IMR-90 (cell line): Measurements from ENCODE around the gene TARBP2. TPM values are rescaled to one million over a fixed set of nuclear protein-coding genes. Genes with fewer than 3 reads are reported as not detected.

Experiments
- ATAC-seq: fragments of 200-7000 bp; cut with Tn5 transposase; 2 replicates; pipeline ENCODE4 v1.9.1; 2020; ENCODE audit warnings: low read depth, mild to moderate bottlenecking, moderate library complexity
- BruUV-seq: library from RNA; stranded (reverse); fragments of 400-500 nt; replicated peaks from 2 replicates; lab custom pipeline; 2021; lab: Mats Ljungman, UMichigan
- CTCF ChIA-PET: fragments of 300-600 bp; formaldehyde crosslinking; extraction: SDS; loops from one replicate; lab custom pipeline; 2021; ENCODE audit warnings: antibody characterized with exemption; lab: Yijun Ruan, JAX
- POLR2A ChIA-PET: fragments of 300-600 bp; sonication (Branson Sonifier 250); formaldehyde crosslinking; loops from one replicate; lab custom pipeline; 2022; ENCODE audit warnings: antibody characterized with exemption; ENCODE audit not compliant: unreplicated experiment; lab: Charles Lee
- DNase-seq: peaks from one replicate; pipeline ENCODE4 v3.0.0; 2013
- H2AFZ ChIP-seq: replicated peaks from 2 replicates; pipeline ENCODE3; 2013; ENCODE audit warnings: low read length, mild to moderate bottlenecking; ENCODE audit not compliant: poor library complexity
- H2AK5ac ChIP-seq: 2 replicates; pipeline ENCODE4 v1.6.1; 2013; ENCODE audit warnings: low read depth, low read length, inconsistent platforms
- H2AK9ac ChIP-seq: replicated peaks from 2 replicates; pipeline ENCODE3; 2013; ENCODE audit warnings: mild to moderate bottlenecking, low read depth, low read length, moderate library complexity; ENCODE audit not compliant: poor library complexity
- H2BK120ac ChIP-seq: 2 replicates; pipeline ENCODE4 v1.6.1; 2013; ENCODE audit warnings: low read depth, low read length, inconsistent platforms
- H2BK15ac ChIP-seq: 3 replicates; pipeline ENCODE4 v1.6.1; 2013; ENCODE audit warnings: low read depth, low read length, inconsistent platforms
- H2BK20ac ChIP-seq: 2 replicates; pipeline ENCODE4 v1.6.1; 2013; ENCODE audit warnings: low read depth, mild to moderate bottlenecking, inconsistent platforms, low read length, moderate library complexity
- H2BK5ac ChIP-seq: 2 replicates; pipeline ENCODE4 v1.6.1; 2013; ENCODE audit warnings: mild to moderate bottlenecking, low read depth, low read length, inconsistent platforms; ENCODE audit not compliant: poor library complexity, severe bottlenecking
- H3K14ac ChIP-seq: replicated peaks from 2 replicates; pipeline ENCODE4 v1.6.1; 2013; ENCODE audit warnings: low read depth, low read length, inconsistent platforms
- H3K18ac ChIP-seq: 2 replicates; pipeline ENCODE4 v1.6.1; 2013; ENCODE audit warnings: low read depth, low read length, control low read depth
- H3K23ac ChIP-seq: 2 replicates; pipeline ENCODE4 v1.6.1; 2013; ENCODE audit warnings: low read depth, low read length, inconsistent platforms
- H3K27ac ChIP-seq: 2 replicates; pipeline ENCODE4 v1.5.1; 2013; ENCODE audit warnings: mild to moderate bottlenecking, control low read depth, low read length; ENCODE audit not compliant: insufficient read depth
- H3K27me3 ChIP-seq: 2 replicates; pipeline ENCODE4 v1.6.1; 2013; ENCODE audit warnings: low read length; ENCODE audit not compliant: control insufficient read depth, insufficient read depth
- H3K36me3 ChIP-seq: 2 replicates; pipeline ENCODE4 v1.6.1; 2013; ENCODE audit warnings: low read length, mixed read lengths; ENCODE audit not compliant: control insufficient read depth, insufficient read depth
- H3K4ac ChIP-seq: 2 replicates; pipeline ENCODE4 v1.6.1; 2013; ENCODE audit warnings: low read depth, low read length, inconsistent platforms
- H3K4me1 ChIP-seq: 2 replicates; pipeline ENCODE4 v1.6.1; 2013; ENCODE audit warnings: low read length, mixed read lengths; ENCODE audit not compliant: control insufficient read depth, insufficient read depth
- H3K4me2 ChIP-seq: 2 replicates; pipeline ENCODE4 v1.6.1; 2013; ENCODE audit warnings: low read depth, mild to moderate bottlenecking, control low read depth, low read length, moderate library complexity
- H3K4me3 ChIP-seq: 2 replicates; pipeline ENCODE4 v1.5.1; 2013; ENCODE audit warnings: low read depth, mild to moderate bottlenecking, control low read depth, low read length, moderate library complexity; ENCODE audit not compliant: insufficient read depth
- H3K56ac ChIP-seq: 2 replicates; pipeline ENCODE4 v1.6.1; 2013; ENCODE audit warnings: low read length, inconsistent platforms; ENCODE audit not compliant: insufficient read depth; ENCODE audit errors: extremely low read depth
- H3K79me1 ChIP-seq, 2 experiments: 2 replicates each; pipeline ENCODE4 v1.6.1; 2013; ENCODE audit warnings: low read length in 2 of 2, inconsistent platforms in 1 of 2, low read depth in 1 of 2
- H3K9ac ChIP-seq: 2 replicates; pipeline ENCODE4 v1.6.1; 2013; ENCODE audit warnings: low read depth, low read length, control low read depth
- H3K9me1 ChIP-seq: 2 replicates; pipeline ENCODE4 v1.6.1; 2013; ENCODE audit warnings: low read length, inconsistent platforms; ENCODE audit not compliant: insufficient read depth
- H3K9me3 ChIP-seq: 2 replicates; pipeline ENCODE4 v1.6.1; 2013; ENCODE audit warnings: low read length; ENCODE audit not compliant: control insufficient read depth, insufficient read depth
- H4K20me1 ChIP-seq: 2 replicates; pipeline ENCODE4 v1.6.1; 2013; ENCODE audit warnings: low read length, inconsistent platforms; ENCODE audit not compliant: insufficient read depth
- H4K5ac ChIP-seq: 2 replicates; pipeline ENCODE4 v1.6.1; 2013; ENCODE audit warnings: mild to moderate bottlenecking, low read depth, low read length, control low read depth
- H4K8ac ChIP-seq, 2 experiments: 2 replicates each; pipeline ENCODE4 v1.6.1; 2013; ENCODE audit warnings: low read depth in 2 of 2, low read length in 2 of 2, control low read depth in 1 of 2, inconsistent platforms in 1 of 2
- H4K91ac ChIP-seq: 2 replicates; pipeline ENCODE4 v1.6.1; 2013; ENCODE audit warnings: low read depth, low read length, inconsistent platforms; ENCODE audit not compliant: insufficient read depth
- BHLHE40 ChIP-seq: fragments of 150-350 bp; IDR thresholded peaks from 2 replicates; pipeline ENCODE4 v1.6.1; 2016; ENCODE audit warnings: mild to moderate bottlenecking, low read depth, low read length
- CHD1 ChIP-seq: IDR thresholded peaks from 2 replicates; pipeline ENCODE4 v1.6.1; 2012; ENCODE audit warnings: low read depth, low read length, improper control_type of control experiment
- CTCF ChIP-seq: conservative IDR thresholded peaks from 2 replicates; pipeline ENCODE4 v1.5.1; 2012; ENCODE audit warnings: mild to moderate bottlenecking, low read depth, low read length, improper control_type of control experiment
- ELK1 ChIP-seq: fragments of 150-350 bp; IDR thresholded peaks from 2 replicates; pipeline ENCODE4 v1.6.1; 2016; ENCODE audit warnings: low read depth, mild to moderate bottlenecking, low read length, moderate library complexity, borderline replicate concordance
- FOS ChIP-seq: fragments of 150-350 bp; IDR thresholded peaks from 2 replicates; pipeline ENCODE4 v1.6.1; 2016; ENCODE audit warnings: low read depth, low read length
- MAFK ChIP-seq: IDR thresholded peaks from 2 replicates; pipeline ENCODE4 v1.6.1; 2012; ENCODE audit warnings: low read depth, low read length, improper control_type of control experiment
- MAZ ChIP-seq: IDR thresholded peaks from 2 replicates; pipeline ENCODE4 v1.6.1; 2012; ENCODE audit warnings: low read depth, mild to moderate bottlenecking, low read length, improper control_type of control experiment, moderate library complexity, borderline replicate concordance
- MXI1 ChIP-seq: IDR thresholded peaks from 2 replicates; pipeline ENCODE4 v1.6.1; 2012; ENCODE audit warnings: low read depth, mild to moderate bottlenecking, low read length, moderate library complexity, borderline replicate concordance
- NFE2L2 ChIP-seq: fragments of 150-350 bp; IDR thresholded peaks from 2 replicates; pipeline ENCODE4 v1.6.1; 2016; ENCODE audit warnings: low read depth, mild to moderate bottlenecking, low read length
- POLR2A ChIP-seq: IDR thresholded peaks from 2 replicates; pipeline ENCODE4 v1.6.1; 2012; ENCODE audit warnings: mild to moderate bottlenecking, low read depth, low read length
- RAD21 ChIP-seq: IDR thresholded peaks from 2 replicates; pipeline ENCODE4 v1.6.1; 2012; ENCODE audit warnings: low read length, improper control_type of control experiment
- RCOR1 ChIP-seq: IDR thresholded peaks from 2 replicates; pipeline ENCODE4 v1.6.1; 2012; ENCODE audit warnings: mild to moderate bottlenecking, low read length, improper control_type of control experiment; ENCODE audit not compliant: insufficient replicate concordance
- RFX5 ChIP-seq: IDR thresholded peaks from 2 replicates; pipeline ENCODE4 v1.8.0; 2012; ENCODE audit warnings: low read depth, mild to moderate bottlenecking, low read length, moderate library complexity
- SMC3 ChIP-seq: fragments of 150-350 bp; IDR thresholded peaks from 2 replicates; pipeline ENCODE4 v1.6.1; 2016; ENCODE audit warnings: low read depth, mild to moderate bottlenecking, antibody characterized with exemption, low read length, moderate library complexity
- USF2 ChIP-seq: fragments of 150-350 bp; IDR thresholded peaks from 2 replicates; pipeline ENCODE4 v1.6.1; 2017; ENCODE audit warnings: mild to moderate bottlenecking, antibody characterized with exemption, low read length, low read depth
- WGBS, 2 experiments: methylation state at CpG; one replicate each; pipeline versions ENCODE4 v1.1.5 to v1.1.7; 2013; ENCODE audit warnings: missing lambda C conversion rate in 2 of 2; ENCODE audit not compliant: insufficient read length in 1 of 2; ENCODE audit errors: extremely low coverage in 2 of 2; 5-methylcytosine and 5-hydroxymethylcytosine counted together
- dilution Hi-C: fragments of 300-500 bp; cut with HindIII; formaldehyde crosslinking; loops from one replicate; pipeline ENCODE4 v1.14.3; 2018; ENCODE audit warnings: low sequenced_read_pairs; ENCODE audit not compliant: unreplicated experiment
- in situ Hi-C: fragments of 300-500 bp; cut with MboI; formaldehyde crosslinking; loops from 3 replicates; pipeline ENCODE4 v1.14.3; 2019; ENCODE audit warnings: low sequenced_read_pairs, inconsistent platforms, mixed read lengths
- intact Hi-C: fragments of 100-400 bp; cut with micrococcal nuclease; formaldehyde crosslinking; loops from 2 replicates; pipeline ENCODE4 v1.10.0; 2022
- polyA plus RNA-seq, 3 experiments: library from polyadenylated mRNA; depleted of rRNA; stranded (reverse); fragments of >200 nt; gene quantifications; 2 replicates each; pipeline ENCODE4 v1.2.3, GENCODE V29; 2012; ENCODE audit warnings: low replicate concordance in 1 of 3
- total RNA-seq: library from RNA; depleted of rRNA; stranded (reverse); fragments of >200 nt; gene quantifications from 2 replicates; pipeline ENCODE4 v1.2.3, GENCODE V29; 2012

TARBP2 gene
- total and polyA plus RNA-seq, 2 of the 4 experiments (the other 2 are of a cell fraction) = 27.4 to 46.1 TPM

GRCh38 chr12:53463802-53464560, 37.1 kb upstream of the TARBP2 start:
- WGBS, 2 experiments = 83% methylated on average over 1 of the region's 5 CpGs; no CpG with 5 or more reads in 1 of the 2 experiments
- CTCF ChIA-PET = interaction anchor here (0.8 kb wide), 1 partner anchor 11 kb away, joined by 3 read pairs; no protein-coding TSS in a partner anchor
- TF ChIP-seq USF2 = no peak
- TF ChIP-seq NFE2L2 = no peak
- no peak for TF ChIP-seq RAD21
- TF ChIP-seq MXI1 = no peak
- TF ChIP-seq RFX5 = no peak
- no peak for TF ChIP-seq POLR2A
- no peak for TF ChIP-seq CTCF
- TF ChIP-seq ELK1 = no peak
- TF ChIP-seq SMC3 = no peak
- TF ChIP-seq FOS = no peak
- no peak for TF ChIP-seq MAZ
- no peak for TF ChIP-seq RCOR1
- no peak for TF ChIP-seq BHLHE40
- no peak for TF ChIP-seq MAFK
- no peak for TF ChIP-seq CHD1

More at GRCh38 chr12:53463802-53464560, 37.1 kb upstream of the TARBP2 start:
- Histone ChIP-seq H2AK9ac (no peak overlapping the region), H3K9me3 (no peaks in the 10 kb centered on the region), H2BK5ac (no peak overlapping the region), H3K27me3 (no peaks in the 10 kb centered on the region), H3K4me3 (no peak overlapping the region), H3K9me1 (no peaks in the 10 kb centered on the region; the same call in 1 of the 2 replicates), H3K23ac (no peak overlapping the region), H2BK120ac (no peak overlapping the region), H3K56ac (no peak overlapping the region), H3K4me2 (no peak overlapping the region), H3K4me1 (peaks cover 9% of the 10 kb centered on the region), H2BK15ac (no peak overlapping the region), H4K5ac (no peak overlapping the region), H3K18ac (no peak overlapping the region), H4K20me1 (peaks cover 92% of the 10 kb centered on the region), H3K79me1 (peaks cover 46 to 86% of the 10 kb centered on the region in 2 experiments), H2AK5ac (no peak overlapping the region), H2AFZ (no peak overlapping the region), H3K4ac (no peak overlapping the region), H2BK20ac (no peak overlapping the region), H3K36me3 (peaks cover 85% of the 10 kb centered on the region), H4K91ac (no peak overlapping the region), H4K8ac (no peak overlapping the region), H3K27ac (no peak overlapping the region), H3K14ac (no peak overlapping the region), H3K9ac (no peak overlapping the region)
- POLR2A ChIA-PET = no interaction called here
- ATAC-seq = no peak; the same call in 1 of the 2 replicates
- no TSS peak for BruUV-seq
- in situ Hi-C loops (no loop called here), dilution Hi-C loops (no loop called here), intact Hi-C loops (no loop called here)
- DNase-seq = no peak
